ENCODE results near the gene RGS6.

- TF ChIP-seq POLR2A (IDR thresholded peaks at IDR 0.05): no peak
- TF ChIP-seq CTCF (IDR thresholded peaks at IDR 0.05): no peak
- no peak for TF ChIP-seq POLR2AphosphoS5 (IDR thresholded peaks at IDR 0.05)
- no peak for TF ChIP-seq EP300 (IDR thresholded peaks at IDR 0.05)
Measured at GRCh38 chr14:72576258-72576657, 644.0 kb downstream of the RGS6 start.
